GM21717 (cell line): ENCODE results near the gene CCDC28B.

Experiments
- ATAC-seq: cut with Tn5 transposase; IDR thresholded peaks from one replicate; pipeline ENCODE4 v1.9.1; 2021; ENCODE audit warnings: mild to moderate bottlenecking, moderate library complexity; ENCODE audit not compliant: unreplicated experiment

Gene CCDC28B

DNA sequence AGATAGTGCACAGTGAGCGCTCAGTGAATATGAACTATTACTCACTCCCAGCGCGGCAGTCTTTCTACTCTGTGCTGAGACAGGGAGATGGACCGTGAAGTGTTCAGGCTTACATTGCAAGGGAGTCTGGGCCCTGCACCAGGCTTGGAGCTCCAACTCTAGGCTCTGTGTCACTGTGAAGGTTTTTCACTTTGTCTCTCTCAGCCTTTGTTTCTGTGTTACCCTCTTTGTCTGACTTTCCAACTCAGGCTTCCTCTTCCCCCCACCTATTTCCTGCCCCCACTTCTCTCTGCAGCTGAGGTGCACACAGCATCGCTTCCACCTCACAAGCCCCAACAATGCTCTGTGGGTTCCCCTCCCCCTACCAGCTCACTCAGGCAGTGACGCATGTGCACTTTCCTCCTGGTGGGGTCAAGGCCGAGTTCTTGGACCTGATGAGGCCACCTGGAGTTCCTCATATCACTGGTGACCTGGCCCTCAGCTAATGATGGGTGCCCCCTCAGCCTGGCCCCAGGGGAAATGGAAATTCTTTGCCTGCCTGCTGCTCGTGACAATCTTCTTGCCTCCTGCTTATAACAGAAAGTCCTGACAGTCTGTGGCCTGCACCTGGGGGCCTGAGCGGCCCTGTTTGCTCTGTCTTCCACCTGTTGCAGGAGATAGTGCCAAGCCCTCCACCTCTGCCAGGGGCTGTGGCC, 49.6 kb downstream of the CCDC28B start:
- ATAC-seq = peak; percentile 48

DNA sequence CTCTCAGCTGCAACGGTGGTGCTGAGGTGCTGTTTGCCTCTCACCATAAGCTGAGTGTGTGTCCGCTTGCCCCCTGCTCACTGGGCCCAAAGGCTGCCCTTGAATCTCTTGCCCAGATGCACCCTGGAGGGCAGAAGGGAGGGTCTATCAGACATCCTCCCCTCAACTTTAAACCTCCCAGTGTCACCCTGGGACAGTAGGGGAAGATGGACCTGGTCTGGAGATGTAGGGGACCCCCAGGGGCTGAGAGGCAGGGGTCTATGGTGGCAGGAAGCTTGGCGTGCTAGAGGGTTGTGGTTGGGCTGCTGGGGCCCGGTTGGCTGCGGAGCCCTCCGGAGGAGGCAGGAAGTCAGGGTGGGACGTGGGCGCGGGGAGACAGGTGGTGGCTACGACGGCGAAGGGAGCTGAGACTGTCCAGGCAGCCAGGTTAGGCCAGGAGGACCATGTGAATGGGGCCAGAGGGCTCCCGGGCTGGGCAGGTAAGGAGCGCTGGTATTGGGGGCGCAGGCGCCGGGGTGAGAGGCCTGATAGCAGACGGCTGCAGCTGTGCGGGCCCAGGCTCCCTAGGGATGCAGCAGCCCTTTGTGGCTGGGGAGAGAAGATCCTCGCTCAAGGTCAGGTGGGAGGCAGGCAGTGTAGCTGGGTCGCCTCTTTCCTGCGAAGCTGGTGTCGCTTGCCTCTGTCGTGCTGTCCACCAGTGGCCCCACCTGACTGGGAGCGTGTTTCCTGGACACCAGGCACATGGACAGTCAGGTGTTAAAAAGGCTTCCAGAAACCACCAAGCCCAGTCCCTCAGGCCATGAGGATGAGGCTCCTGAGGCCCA, 50.7 kb downstream of the CCDC28B start, which contains the start of gene LCK:
Gene LCK, plus strand, starts transcription at position 373 of the 824 bp plus-strand sequence. CDS start 23,065 bp downstream, outside the sequence.
- no peak for ATAC-seq
